Gastrocnemius medialis (tissue), 4 donors: Measurements from ENCODE around the gene MAPK8IP3. TPM values are rescaled to one million over a fixed set of nuclear protein-coding genes. Genes with fewer than 3 reads are reported as not detected.
A peak's percentile ranks its signal among the peaks of the same experiment; 100 is the strongest.

Experiments used
- ATAC-seq, 2 donors: fragments of 150-250 bp; one replicate each; pipeline ENCODE4 v1.9.1; 2016
- DNase-seq, 2 donors: peaks; one replicate each; pipeline ENCODE4 v3.0.0-alpha.2; 2019
- H3K27ac ChIP-seq, 4 donors: fragments of 200-600 bp; sonication (generic); 1 replicate in 1 of 4; 2 replicates in 3 of 4; pipeline ENCODE4 v1.5.1; 2016 to 2018; ENCODE audit warnings: mild to moderate bottlenecking in 2 of 4, moderate library complexity in 1 of 4
- H3K27me3 ChIP-seq, 3 donors: fragments of 200-600 bp; sonication (generic) in 2 of 3; 1 replicate in 1 of 3; 2 replicates in 2 of 3; pipeline versions ENCODE4 v1.5.1 to v1.6.0; 2016 to 2019; ENCODE audit warnings: mild to moderate bottlenecking in 1 of 3, moderate library complexity in 1 of 3
- H3K36me3 ChIP-seq, 2 donors: fragments of 200-600 bp; sonication (generic) in 1 of 2; one replicate each; pipeline ENCODE4 v1.5.1; 2017 to 2018
- H3K4me1 ChIP-seq, 2 donors: fragments of 200-600 bp; sonication (generic) in 1 of 2; one replicate each; pipeline ENCODE4 v1.5.1; 2016 to 2017; ENCODE audit warnings: mild to moderate bottlenecking in 2 of 2
- H3K4me3 ChIP-seq, 4 donors: fragments of 200-600 bp; sonication (generic) in 3 of 4; 1 replicate in 1 of 4; 2 replicates in 3 of 4; pipeline ENCODE4 v1.5.1; 2016 to 2019; ENCODE audit warnings: mild to moderate bottlenecking in 2 of 4
- H3K9me3 ChIP-seq, 3 donors: fragments of 200-600 bp; sonication (generic) in 2 of 3; 1 replicate in 1 of 3; 2 replicates in 2 of 3; pipeline ENCODE4 v1.5.1; 2016 to 2019
- CTCF ChIP-seq, 5 experiments: fragments of 450-650 bp in 3 of 5; fragments of 200-600 bp in 2 of 5; sonication (generic) in 2 of 5; IDR thresholded peaks in 4 of 5; conservative IDR thresholded peaks in 1 of 5; 1 replicate in 4 of 5; 2 replicates in 1 of 5; pipeline ENCODE4 v1.5.1; 2016 to 2019; ENCODE audit warnings: antibody characterized with exemption in 5 of 5, mild to moderate bottlenecking in 3 of 5, moderate library complexity in 3 of 5
- POLR2A ChIP-seq, 2 donors: fragments of 450-650 bp; IDR thresholded peaks; one replicate each; pipeline ENCODE4 v1.6.1; 2017; ENCODE audit warnings: antibody characterized with exemption in 2 of 2, mild to moderate bottlenecking in 2 of 2, moderate library complexity in 2 of 2
- in situ Hi-C, 4 donors: fragments of 200-750 bp; cut with MboI; loops; one replicate each; pipeline versions ENCODE4 v1.15.0 to v1.8.0; 2017; ENCODE audit warnings: low sequenced_read_pairs in 4 of 4
- intact Hi-C: fragments of 100-400 bp; cut with DNase I; formaldehyde crosslinking; loops from one replicate; pipeline ENCODE4 v1.15.1; 2023; ENCODE audit warnings: low total_unique reads
- total RNA-seq, 4 donors: library from RNA; depleted of rRNA; stranded (reverse); fragments of >200 nt; gene quantifications; one replicate each; pipeline versions ENCODE4 v1.1.0 to v1.2.3, GENCODE V29; 2016

The MAPK8IP3 gene
- total RNA-seq, 4 donors from 2014 or later = 6.5 to 22.6 (median 13.9) TPM

GRCh38 chr16:1810106-1810505 is 104.1 kb downstream of the MAPK8IP3 start:
- Histone ChIP-seq H3K4me3 (no peak overlapping the region), H3K4me1 (no peaks in the 10 kb centered on the region), H3K9me3 (no peaks in the 10 kb centered on the region), H3K27me3 (no peaks in the 10 kb centered on the region), H3K36me3 (peaks cover 0 to 26% of the 10 kb centered on the region in 2 donors), H3K27ac (no peak overlapping the region)
- in situ Hi-C loops = no loop called here
- TF ChIP-seq CTCF (IDR thresholded peaks at IDR 0.05 in 4 of 5, conservative IDR thresholded peaks at IDR 0.05 in 1 of 5) (no peak), POLR2A (IDR thresholded peaks at IDR 0.05) (no peak)
- ATAC-seq (no peak), DNase-seq (no peak)
- intact Hi-C loops = no loop called here

GRCh38 chr16:1810536-1810935 is 104.5 kb downstream of the MAPK8IP3 start:
- intact Hi-C loops = no loop called here
- H3K9me3 ChIP-seq = no peaks in the 10 kb centered on the region
- H3K27me3 ChIP-seq = no peaks in the 10 kb centered on the region
- H3K27ac ChIP-seq = no peak overlapping the region
- in situ Hi-C loops = no loop called here
- TF ChIP-seq POLR2A (IDR thresholded peaks at IDR 0.05) (no peak), CTCF (IDR thresholded peaks at IDR 0.05 in 4 of 5, conservative IDR thresholded peaks at IDR 0.05 in 1 of 5) (no peak)
- ATAC-seq (no peak), DNase-seq (no peak)
- H3K4me3 ChIP-seq = no peak overlapping the region
- H3K4me1 ChIP-seq = no peaks in the 10 kb centered on the region
- peaks cover 0 to 23% of the 10 kb centered on the region in 2 donors for H3K36me3 ChIP-seq

GRCh38 chr16:1812732-1813163 is 106.8 kb downstream of the MAPK8IP3 start:
- in situ Hi-C loops = no loop called here
- Histone ChIP-seq H3K4me3 (no peak overlapping the region), H3K9me3 (no peaks in the 10 kb centered on the region), H3K4me1 (no peaks in the 10 kb centered on the region), H3K36me3 (peaks cover 0 to 35% of the 10 kb centered on the region in 2 donors), H3K27me3 (no peaks in the 10 kb centered on the region), H3K27ac (no peak overlapping the region)
- DNase-seq (peak in 1 of 2 donors; percentile 39), ATAC-seq (peak in 1 of 2 donors; percentile 40)
- intact Hi-C loops = no loop called here
- TF ChIP-seq POLR2A (IDR thresholded peaks at IDR 0.05) = no peak
- TF ChIP-seq CTCF (IDR thresholded peaks at IDR 0.05 in 4 of 5, conservative IDR thresholded peaks at IDR 0.05 in 1 of 5) = peak in 2 of 5 experiments; percentile 26 to 33

- peak in 1 of 2 donors; percentile 64 for ATAC-seq
- TF ChIP-seq POLR2A (IDR thresholded peaks at IDR 0.05) = no peak
- TF ChIP-seq CTCF (IDR thresholded peaks at IDR 0.05 in 4 of 5, conservative IDR thresholded peaks at IDR 0.05 in 1 of 5) = no peak
- Histone ChIP-seq H3K36me3 (peaks cover 0 to 38% of the 10 kb centered on the region in 2 donors), H3K27ac (peak overlapping the region in 1 of 4 donors; percentile 36), H3K27me3 (no peaks in the 10 kb centered on the region), H3K4me3 (no peak overlapping the region), H3K9me3 (no peaks in the 10 kb centered on the region), H3K4me1 (no peaks in the 10 kb centered on the region)
- in situ Hi-C loops = no loop called here
- intact Hi-C loops = no loop called here
- DNase-seq = peak in 1 of 2 donors; percentile 40
Measured at GRCh38 chr16:1815461-1815860, 109.5 kb downstream of the MAPK8IP3 start.
